Measurements from ENCODE around the gene PHF1. TPM values are rescaled to one million over a fixed set of nuclear protein-coding genes. Genes with fewer than 3 reads are reported as not detected.
A peak's percentile ranks its signal among the peaks of the same experiment; 100 is the strongest.

Gene PHF1
- total RNA-seq, 1 experiment from 2014 or later: 12.6 TPM

DNA sequence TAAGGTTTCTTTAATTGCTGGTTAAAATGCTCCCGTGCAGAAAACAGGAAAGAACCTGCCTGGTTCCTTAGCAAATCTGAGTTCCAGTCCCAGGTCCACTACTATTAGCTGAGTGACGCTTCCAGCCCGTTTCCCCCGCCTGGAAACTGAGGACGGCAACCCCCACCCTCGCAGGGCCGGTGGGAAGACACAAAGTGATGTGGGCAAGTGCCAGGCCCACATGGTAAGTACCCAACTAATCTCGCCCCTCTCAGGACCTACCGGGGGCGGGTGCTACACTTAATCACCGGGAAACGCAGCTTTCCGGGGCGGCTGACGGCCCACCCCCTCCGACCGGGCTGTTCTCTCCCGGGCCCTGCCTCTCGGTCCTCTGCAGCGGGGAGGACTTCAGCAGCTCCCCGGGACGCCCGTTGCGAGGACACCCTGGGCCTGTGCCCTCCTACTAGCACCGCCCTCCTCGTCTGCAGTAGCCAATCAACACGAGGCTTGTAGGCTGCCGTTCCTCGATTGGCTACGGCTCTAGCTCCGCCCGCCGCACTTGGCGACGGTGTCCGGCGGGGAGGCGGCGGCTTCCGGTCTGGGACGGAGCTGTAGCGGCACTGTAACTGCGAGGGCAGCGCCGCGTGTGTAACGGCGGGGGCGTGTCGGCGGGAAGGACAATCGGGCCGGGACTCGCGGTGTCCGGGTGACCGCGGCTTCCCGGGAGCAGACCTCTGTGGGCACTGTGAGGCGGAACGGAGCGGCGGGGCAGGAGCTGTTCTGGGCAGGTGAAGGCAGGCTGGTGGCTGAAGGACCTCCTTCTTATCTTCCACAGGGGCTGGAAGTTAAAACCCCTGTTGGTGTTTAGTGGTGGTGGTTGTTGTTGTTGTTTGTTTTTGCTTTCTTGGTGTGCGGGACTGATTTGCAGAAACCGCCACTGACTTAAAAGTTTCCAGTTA is 43.5 kb downstream of the PHF1 start, which contains the start of gene ZBTB9:
TSS of gene ZBTB9 (plus strand) at position 568 of the 938 bp plus-strand sequence. CDS start 525 bp downstream, outside the sequence.
- Histone ChIP-seq H3K36me3 (no peaks in the 10 kb centered on the region; the same call in 1 of the 2 replicates), H3K4me3 (peak within 1 kb of the TSS; percentile 74), H3K27me3 (no peaks in the 10 kb centered on the region), H3K9me3 (no peaks in the 10 kb centered on the region)
- DNase-seq: peak; percentile 92

DNA sequence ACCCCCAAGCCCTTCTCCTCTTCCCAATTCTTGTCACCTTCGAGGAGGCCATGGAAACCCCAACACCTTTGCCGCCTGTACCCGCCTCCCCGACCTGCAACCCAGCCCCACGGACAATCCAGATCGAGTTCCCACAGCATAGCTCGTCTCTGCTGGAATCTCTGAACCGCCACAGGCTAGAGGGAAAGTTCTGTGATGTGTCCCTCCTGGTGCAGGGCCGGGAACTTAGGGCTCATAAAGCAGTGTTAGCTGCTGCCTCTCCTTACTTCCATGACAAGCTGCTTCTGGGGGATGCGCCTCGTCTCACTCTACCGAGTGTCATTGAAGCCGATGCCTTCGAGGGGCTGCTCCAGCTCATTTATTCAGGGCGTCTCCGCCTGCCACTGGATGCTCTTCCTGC is 44.2 kb downstream of the PHF1 start:
- no peak for DNase-seq
- peak overlapping the region; percentile 74 for H3K4me3 ChIP-seq
- H3K27me3 ChIP-seq: no peaks in the 10 kb centered on the region
- no peaks in the 10 kb centered on the region; the same call in 1 of the 2 replicates for H3K36me3 ChIP-seq
- no peaks in the 10 kb centered on the region for H3K9me3 ChIP-seq

DNA sequence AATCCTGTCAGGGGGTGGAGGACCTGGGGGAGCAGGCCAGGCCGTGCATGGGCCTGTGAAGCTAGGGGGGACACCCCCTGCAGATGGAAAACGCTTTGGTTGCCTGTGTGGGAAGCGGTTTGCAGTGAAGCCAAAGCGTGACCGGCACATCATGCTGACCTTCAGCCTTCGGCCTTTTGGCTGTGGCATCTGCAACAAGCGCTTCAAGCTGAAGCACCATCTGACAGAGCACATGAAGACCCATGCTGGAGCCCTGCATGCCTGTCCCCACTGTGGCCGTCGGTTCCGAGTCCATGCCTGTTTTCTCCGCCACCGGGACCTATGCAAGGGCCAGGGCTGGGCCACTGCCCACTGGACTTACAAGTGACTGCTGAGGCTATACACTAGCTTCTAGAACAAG is 45.3 kb downstream of the PHF1 start:
- no peak overlapping the region for H3K4me3 ChIP-seq
- H3K27me3 ChIP-seq: no peaks in the 10 kb centered on the region
- no peak for DNase-seq
- H3K36me3 ChIP-seq: no peaks in the 10 kb centered on the region; the same call in 1 of the 2 replicates
- H3K9me3 ChIP-seq: no peaks in the 10 kb centered on the region

DNA sequence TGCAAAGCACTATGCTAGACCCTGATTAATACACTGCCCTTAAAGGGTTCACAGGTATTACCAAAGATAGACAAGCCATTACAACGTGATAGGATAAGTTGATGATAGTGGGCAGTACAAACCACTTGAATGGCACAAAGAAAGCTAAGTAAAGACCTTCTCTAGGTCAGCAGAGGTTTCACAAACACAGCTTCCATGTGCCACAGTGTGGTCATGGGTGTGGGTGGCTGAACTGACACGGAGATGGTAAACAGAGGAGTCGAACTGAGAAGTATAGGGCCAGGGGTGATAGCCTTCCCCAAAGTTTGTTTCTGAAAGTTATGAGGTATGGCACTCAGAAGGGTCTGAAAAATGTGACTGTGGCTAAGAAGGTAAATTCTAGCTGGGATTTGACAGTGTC is 47.9 kb downstream of the PHF1 start:
- DNase-seq: no peak

DNA sequence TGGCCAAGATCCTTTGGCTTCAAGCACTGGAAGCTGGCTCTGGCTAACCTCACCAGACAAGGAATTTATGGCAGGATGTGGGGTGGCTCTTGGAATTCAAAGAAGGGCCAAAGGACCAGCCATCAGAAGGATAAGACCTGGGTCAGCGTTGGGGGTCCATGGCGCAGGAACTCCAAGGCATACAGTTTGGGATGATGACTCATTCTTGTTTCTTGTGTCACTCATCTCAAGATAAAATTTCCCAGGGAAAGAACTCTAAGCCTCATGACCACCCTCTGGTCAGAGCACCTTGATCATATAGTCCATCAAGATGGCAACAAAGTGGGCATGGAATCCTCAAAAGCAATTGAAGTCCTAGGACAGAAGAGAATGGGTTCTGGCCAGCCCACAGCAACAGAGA is 48.4 kb downstream of the PHF1 start:
- Histone ChIP-seq H3K27me3 (no peaks in the 10 kb centered on the region), H3K9me3 (no peaks in the 10 kb centered on the region), H3K4me3 (no peak overlapping the region), H3K36me3 (no peaks in the 10 kb centered on the region; the same call in 1 of the 2 replicates)
- DNase-seq: no peak

More for the DNA sequence above, 47.9 kb downstream of the PHF1 start:
- Histone ChIP-seq H3K9me3 (no peaks in the 10 kb centered on the region), H3K36me3 (no peaks in the 10 kb centered on the region; the same call in 1 of the 2 replicates), H3K4me3 (no peak overlapping the region), H3K27me3 (no peaks in the 10 kb centered on the region)

Other genes starting within 250 kb of the PHF1 start
- gene COL11A2, start 218.5 kb upstream of the PHF1 start, total RNA-seq (2014; rRNA removed; shearing (Covaris generic); ENCODE audit: low replicate concordance): 0.99 and 2.6 TPM in 2 replicates
- gene RXRB, start 210.3 kb upstream of the PHF1 start, total RNA-seq (2014; rRNA removed; shearing (Covaris generic); ENCODE audit: low replicate concordance): 43.6 and 58.8 TPM in 2 replicates
- 397 and 459 TPM in 2 replicates for gene SLC39A7, start 210.1 kb upstream of the PHF1 start, total RNA-seq (2014; rRNA removed; shearing (Covaris generic); ENCODE audit: low replicate concordance)
- gene HSD17B8, start 206.4 kb upstream of the PHF1 start, total RNA-seq (2014; rRNA removed; shearing (Covaris generic); ENCODE audit: low replicate concordance): not detected in 2 replicates
- 77.7 and 171 TPM in 2 replicates for gene RING1, start 202.5 kb upstream of the PHF1 start, total RNA-seq (2014; rRNA removed; shearing (Covaris generic); ENCODE audit: low replicate concordance)
- 38.1 and 47.4 TPM in 2 replicates for gene VPS52, start 139.1 kb upstream of the PHF1 start, total RNA-seq (2014; rRNA removed; shearing (Covaris generic); ENCODE audit: low replicate concordance)
- 11,886 and 16,367 TPM in 2 replicates for gene RPS18, start 138.9 kb upstream of the PHF1 start, total RNA-seq (2014; rRNA removed; shearing (Covaris generic); ENCODE audit: low replicate concordance)
- gene B3GALT4, start 133.9 kb upstream of the PHF1 start, total RNA-seq (2014; rRNA removed; shearing (Covaris generic); ENCODE audit: low replicate concordance): 0.49 and 2.0 TPM in 2 replicates
- 246 and 303 TPM in 2 replicates for gene WDR46, start 121.8 kb upstream of the PHF1 start, total RNA-seq (2014; rRNA removed; shearing (Covaris generic); ENCODE audit: low replicate concordance)
- 488 and 596 TPM in 2 replicates for gene PFDN6, start 121.4 kb upstream of the PHF1 start, total RNA-seq (2014; rRNA removed; shearing (Covaris generic); ENCODE audit: low replicate concordance)
- gene RGL2, start 112.1 kb upstream of the PHF1 start, total RNA-seq (2014; rRNA removed; shearing (Covaris generic); ENCODE audit: low replicate concordance): 71.9 and 123 TPM in 2 replicates
- 37.5 and 89.0 TPM in 2 replicates for gene TAPBP, start 96.9 kb upstream of the PHF1 start, total RNA-seq (2014; rRNA removed; shearing (Covaris generic); ENCODE audit: low replicate concordance)
- 6.2 and 20.0 TPM in 2 replicates for gene ZBTB22, start 93.3 kb upstream of the PHF1 start, total RNA-seq (2014; rRNA removed; shearing (Covaris generic); ENCODE audit: low replicate concordance)
- gene DAXX, start 88.1 kb upstream of the PHF1 start, total RNA-seq (2014; rRNA removed; shearing (Covaris generic); ENCODE audit: low replicate concordance): 27.3 and 34.2 TPM in 2 replicates
- gene KIFC1, start 19.2 kb upstream of the PHF1 start, total RNA-seq (2014; rRNA removed; shearing (Covaris generic); ENCODE audit: low replicate concordance): 36.6 and 45.5 TPM in 2 replicates
- gene CUTA, start 7.1 kb downstream of the PHF1 start, total RNA-seq (2014; rRNA removed; shearing (Covaris generic); ENCODE audit: low replicate concordance): 158 and 230 TPM in 2 replicates
- 0.92 and 0.96 TPM in 2 replicates for gene SYNGAP1, start 9.1 kb downstream of the PHF1 start, total RNA-seq (2014; rRNA removed; shearing (Covaris generic); ENCODE audit: low replicate concordance)
- 5.6 and 6.9 TPM in 2 replicates for gene ZBTB9, start 43.6 kb downstream of the PHF1 start, total RNA-seq (2014; rRNA removed; shearing (Covaris generic); ENCODE audit: low replicate concordance)
- 11.7 and 21.8 TPM in 2 replicates for gene BAK1, start 169.3 kb downstream of the PHF1 start, total RNA-seq (2014; rRNA removed; shearing (Covaris generic); ENCODE audit: low replicate concordance)
- gene ITPR3, start 210.3 kb downstream of the PHF1 start, total RNA-seq (2014; rRNA removed; shearing (Covaris generic); ENCODE audit: low replicate concordance): 7.1 and 14.5 TPM in 2 replicates